ENCODE measurements around the gene CSNK1A1.

The CSNK1A1 gene

GRCh38 chr5:149457393-149457763 is 93.9 kb downstream of the CSNK1A1 start:
- no peak for DNase-seq (ENCODE audit: low read depth, low spot score)
- ChIA-PET CTCF (interaction anchor here (0.9 kb wide), 1 partner anchor 9 kb away, joined by 3 read pairs; no protein-coding TSS in a partner anchor), POLR2A (no interaction called here)
- no peak for TF ChIP-seq CTCF (IDR thresholded peaks at IDR 0.05; ENCODE audit: insufficient read depth, low read length, missing control alignments)
- no peak overlapping the region for H3K4me3 ChIP-seq (ENCODE audit: low read depth, low read length)

- H3K4me3 ChIP-seq (ENCODE audit: low read depth, low read length) = no peak overlapping the region
- no peak for TF ChIP-seq CTCF (IDR thresholded peaks at IDR 0.05; ENCODE audit: insufficient read depth, low read length, missing control alignments)
- POLR2A ChIA-PET = interaction anchor here (0.6 to 1.7 kb wide), 2 partner anchors 8 to 87 kb away, joined by 3 to 7 read pairs; no protein-coding TSS in a partner anchor
- CTCF ChIA-PET = interaction anchor here (2.2 to 26.2 kb wide), 3 partner anchors 8 to 99 kb away, joined by 12 to 678 read pairs (median 52); partner anchors contain the start of gene CSNK1A1
- DNase-seq (ENCODE audit: low read depth, low spot score) = no peak
These were observed 94.4 kb downstream of the CSNK1A1 start for GRCh38 chr5:149456597-149457392.

DNA sequence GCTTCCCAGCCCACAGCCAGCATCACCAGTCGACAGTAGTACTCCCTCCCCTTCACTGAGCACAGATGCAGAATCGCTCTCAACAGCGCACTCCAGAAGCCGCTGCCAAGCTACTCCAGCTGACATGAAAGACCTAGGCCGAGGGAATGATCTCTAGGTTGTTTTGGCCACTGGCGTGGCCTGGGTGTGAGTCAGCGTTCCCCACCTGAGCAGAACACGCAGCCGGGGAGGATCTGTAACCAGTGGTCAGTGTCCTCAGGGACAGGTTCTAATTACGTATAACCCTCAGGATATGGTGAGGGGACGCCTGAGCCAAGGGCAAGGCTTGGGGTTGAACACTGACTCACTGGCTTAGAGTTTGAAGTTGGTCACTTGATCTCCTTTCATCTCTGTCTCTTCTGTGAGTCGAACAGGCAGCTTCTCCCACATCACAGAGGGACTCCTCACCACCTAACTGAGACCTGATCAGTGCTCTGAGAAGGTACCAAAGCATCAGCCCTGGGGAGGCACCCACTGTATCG is 95.3 kb downstream of the CSNK1A1 start:
- DNase-seq (ENCODE audit: low read depth, low spot score) = no peak
- no peak overlapping the region for H3K4me3 ChIP-seq (ENCODE audit: low read depth, low read length)
- ChIA-PET POLR2A (interaction anchor here (0.6 to 1.7 kb wide), 3 partner anchors 9 to 95 kb away, joined by 3 to 7 read pairs (median 4); partner anchors contain the start of gene CSNK1A1), CTCF (interaction anchor here (0.9 to 26.2 kb wide), 9 partner anchors 9 to 112 kb away, joined by 3 to 678 read pairs (median 8); partner anchors contain the start of gene CSNK1A1)
- TF ChIP-seq CTCF (IDR thresholded peaks at IDR 0.05; ENCODE audit: insufficient read depth, low read length, missing control alignments) = no peak

- ChIA-PET CTCF (interaction anchor here (1.0 to 26.2 kb wide), 9 partner anchors 8 to 111 kb away, joined by 3 to 678 read pairs (median 5); partner anchors contain the start of gene CSNK1A1), POLR2A (interaction anchor here (0.9 to 2.0 kb wide), 3 partner anchors 12 to 97 kb away, joined by 4 to 7 read pairs (median 4); partner anchors contain the start of gene CSNK1A1)
- DNase-seq (ENCODE audit: low read depth, low spot score) = no peak
- no peak for TF ChIP-seq CTCF (IDR thresholded peaks at IDR 0.05; ENCODE audit: insufficient read depth, low read length, missing control alignments)
- no peak overlapping the region for H3K4me3 ChIP-seq (ENCODE audit: low read depth, low read length)
These were observed 97.4 kb downstream of the CSNK1A1 start for GRCh38 chr5:149453618-149454415.

DNA sequence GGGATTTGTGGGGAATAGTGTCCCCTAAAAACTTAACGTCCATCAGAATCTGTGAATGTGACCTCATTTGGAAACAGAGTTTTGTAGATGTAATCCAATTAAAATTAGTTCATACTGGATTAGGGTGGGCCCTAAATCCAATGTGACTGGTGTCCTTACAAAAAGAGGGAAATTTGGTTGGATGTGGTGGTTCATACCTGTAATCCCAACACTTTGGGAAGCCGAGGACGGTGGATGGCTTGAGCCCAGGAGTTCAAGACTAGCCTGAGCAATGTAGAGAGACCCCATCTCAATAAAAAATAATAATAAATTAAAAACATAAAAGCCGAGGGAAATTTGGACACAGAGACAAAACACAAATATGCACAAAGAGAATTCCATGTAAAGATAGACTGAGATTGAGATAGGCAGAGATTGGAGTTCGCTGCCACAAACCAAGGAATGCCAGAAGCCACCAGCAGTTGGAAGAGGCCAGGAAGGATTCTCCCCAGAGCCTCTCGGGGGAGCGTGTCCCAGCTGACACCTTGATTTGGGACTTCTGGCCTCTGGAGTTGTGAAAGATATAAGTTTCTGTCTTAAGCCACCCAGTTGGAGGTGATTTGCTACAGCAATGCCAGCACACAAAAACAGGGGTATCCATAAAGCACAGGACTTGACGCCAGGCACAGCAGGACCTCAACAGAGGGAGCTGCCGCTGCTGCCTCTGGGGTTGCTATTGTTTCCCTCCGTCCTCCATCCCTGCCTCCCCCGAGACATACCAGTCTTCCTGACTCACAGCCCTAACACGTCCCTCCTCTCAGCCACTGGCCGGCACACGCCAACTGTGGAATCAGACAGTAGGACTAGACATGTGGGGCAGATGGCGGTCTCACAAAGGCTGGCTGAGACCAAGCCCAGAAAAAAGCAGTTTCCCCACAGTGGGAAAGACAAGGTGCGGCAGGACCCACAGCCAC is 98.3 kb downstream of the CSNK1A1 start:
- H3K4me3 ChIP-seq (ENCODE audit: low read depth, low read length) = no peak overlapping the region
- DNase-seq (ENCODE audit: low read depth, low spot score) = peak; percentile 87
- peak; percentile 28 for TF ChIP-seq CTCF (IDR thresholded peaks at IDR 0.05; ENCODE audit: insufficient read depth, low read length, missing control alignments)
- ChIA-PET POLR2A (interaction anchor here (1.3 to 2.0 kb wide), 3 partner anchors 12 to 98 kb away, joined by 3 to 7 read pairs (median 4); partner anchors contain the start of gene CSNK1A1), CTCF (interaction anchor here (1.0 to 26.2 kb wide), 10 partner anchors 9 to 112 kb away, joined by 3 to 678 read pairs (median 4); partner anchors contain the start of gene CSNK1A1)

Data from AG04449 (cell line).